K562 (cell line): ENCODE measurements around the gene MITF. TPM values are rescaled to one million over a fixed set of nuclear protein-coding genes. Genes with fewer than 3 reads are reported as not detected.

Experiments
- ATAC-seq: fragments of 200-7000 bp; cut with Tn5 transposase; 3 replicates; pipeline ENCODE4 v1.9.1; 2020; ENCODE audit warnings: moderate library complexity
- BruUV-seq: library from RNA; stranded (reverse); fragments of 400-500 nt; replicated peaks from 2 replicates; lab custom pipeline; 2021; lab: Mats Ljungman, UMichigan
- CTCF ChIA-PET: fragments of 300-600 bp; formaldehyde crosslinking; extraction: SDS; loops from one replicate; lab custom pipeline; 2021; ENCODE audit warnings: low intra/inter-chr PET ratio; lab: Yijun Ruan, JAX
- POLR2A ChIA-PET: fragments of 300-600, 350-650 bp; sonication (Branson Sonifier 250); formaldehyde crosslinking; extraction: SDS; loops from one replicate; lab custom pipeline; 2021; ENCODE audit warnings: antibody characterized with exemption, inconsistent platforms; lab: Yijun Ruan, JAX
- DNase-seq, 4 experiments: peaks; one replicate each; pipeline versions ENCODE4 v3.0.0 to v3.0.0-alpha.2; 2011 to 2018; ENCODE audit warnings: low spot score in 3 of 4, mixed read lengths in 3 of 4; ENCODE audit errors: extremely low read depth in 1 of 4
- FAIRE-seq: peaks from 2 replicates; lab custom pipeline; 2011; peaks lifted over from hg19 to GRCh38; lab: Jason Lieb, UNC
- H2AFZ ChIP-seq: 2 replicates; pipeline ENCODE4 v1.6.0; 2011; ENCODE audit warnings: low read depth, low read length, control low read depth, inconsistent platforms
- H3K27ac ChIP-seq: fragments of 200-600 bp; 3 replicates; pipeline ENCODE4 v1.8.0; 2011; ENCODE audit warnings: low read depth, mild to moderate bottlenecking, control low read depth, inconsistent platforms, low read length, moderate library complexity, mixed read lengths; ENCODE audit errors: extremely low read depth
- H3K27me3 ChIP-seq, 2 experiments: fragments of 300-600 bp in 1 of 2; 2 replicates in 1 of 2; 3 replicates in 1 of 2; pipeline versions ENCODE4 v1.6.0 to v1.8.0; 2011; ENCODE audit warnings: inconsistent platforms in 2 of 2, low read length in 2 of 2, mild to moderate bottlenecking in 1 of 2, mixed read lengths in 1 of 2, moderate library complexity in 1 of 2; ENCODE audit not compliant: control insufficient read depth in 2 of 2, insufficient read depth in 2 of 2
- H3K36me3 ChIP-seq: fragments of 300-600 bp; 3 replicates; pipeline ENCODE4 v1.8.0; 2011; ENCODE audit warnings: mild to moderate bottlenecking, low read length, inconsistent platforms; ENCODE audit not compliant: control insufficient read depth, insufficient read depth
- H3K4me1 ChIP-seq, 2 experiments: fragments of 200-600 bp in 1 of 2; replicated peaks in 1 of 2; 2 replicates in 1 of 2; 3 replicates in 1 of 2; pipeline versions ENCODE4 v1.5.1 to v1.8.0; 2011; ENCODE audit warnings: inconsistent platforms in 2 of 2, low read length in 2 of 2, mild to moderate bottlenecking in 1 of 2, mixed read lengths in 1 of 2, moderate library complexity in 1 of 2; ENCODE audit not compliant: control insufficient read depth in 2 of 2, insufficient read depth in 2 of 2
- H3K4me2 ChIP-seq: 2 replicates; pipeline ENCODE4 v1.6.1; 2011; ENCODE audit warnings: low read length, control low read depth, inconsistent platforms, mixed read lengths; ENCODE audit not compliant: insufficient read depth
- H3K4me3 ChIP-seq: fragments of 200-600 bp; sonication (generic), shearing (Covaris generic); 2 replicates; pipeline ENCODE4 v1.5.1; 2016; ENCODE audit warnings: control low read depth, inconsistent platforms
- H3K79me2 ChIP-seq: fragments of 200-600 bp; 3 replicates; pipeline ENCODE4 v1.8.0; 2011; ENCODE audit warnings: low read length, inconsistent platforms; ENCODE audit not compliant: control insufficient read depth, insufficient read depth
- H3K9ac ChIP-seq, 2 experiments: 2 replicates each; pipeline versions ENCODE4 v1.6.0 to v1.6.1; 2011; ENCODE audit warnings: low read depth in 2 of 2, low read length in 2 of 2, control low read depth in 1 of 2, inconsistent platforms in 1 of 2, mild to moderate bottlenecking in 1 of 2, mixed read lengths in 1 of 2; ENCODE audit not compliant: insufficient read depth in 1 of 2
- H3K9me1 ChIP-seq: one replicate; pipeline ENCODE4 v1.6.0; 2011; ENCODE audit warnings: inconsistent platforms, mild to moderate bottlenecking, low read length, moderate library complexity; ENCODE audit not compliant: control insufficient read depth, insufficient read depth
- H3K9me3 ChIP-seq: replicated peaks from 2 replicates; pipeline ENCODE4 v1.5.1; 2011; ENCODE audit warnings: low read depth, low read length, inconsistent platforms; ENCODE audit not compliant: control insufficient read depth, insufficient read depth
- H4K20me1 ChIP-seq: replicated peaks from 2 replicates; pipeline ENCODE4 v1.6.1; 2011; ENCODE audit warnings: low read length, inconsistent platforms, mixed read lengths; ENCODE audit not compliant: control insufficient read depth, insufficient read depth
- CEBPB ChIP-seq: fragments of 450-650 bp; IDR thresholded peaks from 2 replicates; pipeline ENCODE4 v1.6.1; 2016; ENCODE audit warnings: missing genetic modification characterization, missing compliant biosample characterization
- DIDO1 ChIP-seq: fragments of 450-650 bp; IDR thresholded peaks from 2 replicates; pipeline ENCODE4 v1.6.1; 2016; ENCODE audit warnings: low read depth, missing biosample characterization, missing genetic modification characterization
- POLR2G ChIP-seq: fragments of 200-400 bp; formaldehyde crosslinking; IDR thresholded peaks from 2 replicates; pipeline ENCODE4 v1.6.1; 2017; ENCODE audit warnings: low read depth, mild to moderate bottlenecking, antibody characterized with exemption, low read length, moderate library complexity
- U2AF2 ChIP-seq: fragments of 200-400 bp; formaldehyde crosslinking; optimal IDR thresholded peaks from 2 replicates; pipeline ENCODE3; 2017; ENCODE audit warnings: low read depth, mild to moderate bottlenecking, low read length
- XRCC5 ChIP-seq: fragments of 200-400 bp; formaldehyde crosslinking; IDR thresholded peaks from 2 replicates; pipeline ENCODE4 v1.6.1; 2017; ENCODE audit warnings: low read depth, mild to moderate bottlenecking, low read length
- WGBS: fragments of 100-300 bp; shearing (Covaris generic); methylation state at CpG from one replicate; pipeline ENCODE4 v1.1.6; 2016; ENCODE audit warnings: low coverage, mixed read lengths; ENCODE audit not compliant: insufficient coverage; ENCODE audit errors: missing lambda C conversion rate; 5-methylcytosine and 5-hydroxymethylcytosine counted together
- in situ Hi-C: fragments of 300-500 bp; cut with MboI; formaldehyde crosslinking; loops from 4 replicates; pipeline ENCODE4 v1.15.0; 2018; ENCODE audit warnings: inconsistent platforms, mixed read lengths
- intact Hi-C: fragments of 100-400 bp; cut with micrococcal nuclease; formaldehyde crosslinking; loops from 2 replicates; pipeline ENCODE4 v1.14.2; 2022
- polyA plus RNA-seq, 8 experiments: library from polyadenylated mRNA; depleted of rRNA in 4 of 8; stranded (reverse) in 5 of 8; unstranded in 3 of 8; fragments of >200 nt; fragmentation: Nextera tagmentation in 2 of 8; fragmentation: Illumina TruSeq in 1 of 8; extraction: Ambion mirVana in 2 of 8; extraction: Trizol in 1 of 8; gene quantifications; 2 replicates each; pipeline versions ENCODE4 v1.2.1 to v1.2.3, GENCODE V29; 2011 to 2014; ENCODE audit warnings: inconsistent platforms in 1 of 8, missing spikeins in 1 of 8
- total RNA-seq, 7 experiments: library from RNA; depleted of rRNA in 6 of 7; stranded (reverse); fragments of >200 nt in 6 of 7; fragmentation: Illumina TruSeq in 2 of 7; extraction: Trizol in 2 of 7; gene quantifications; 2 replicates each; pipeline versions ENCODE4 v1.2.1 to v1.2.3, GENCODE V29; 2011 to 2021; ENCODE audit warnings: low replicate concordance in 1 of 7

MITF gene
- total and polyA plus RNA-seq, 9 of the 15 experiments (the other 6 are each of a cell fraction or from before 2014, with no cell fraction given): 5.6 to 14.9 (median 11.1) TPM

DNA sequence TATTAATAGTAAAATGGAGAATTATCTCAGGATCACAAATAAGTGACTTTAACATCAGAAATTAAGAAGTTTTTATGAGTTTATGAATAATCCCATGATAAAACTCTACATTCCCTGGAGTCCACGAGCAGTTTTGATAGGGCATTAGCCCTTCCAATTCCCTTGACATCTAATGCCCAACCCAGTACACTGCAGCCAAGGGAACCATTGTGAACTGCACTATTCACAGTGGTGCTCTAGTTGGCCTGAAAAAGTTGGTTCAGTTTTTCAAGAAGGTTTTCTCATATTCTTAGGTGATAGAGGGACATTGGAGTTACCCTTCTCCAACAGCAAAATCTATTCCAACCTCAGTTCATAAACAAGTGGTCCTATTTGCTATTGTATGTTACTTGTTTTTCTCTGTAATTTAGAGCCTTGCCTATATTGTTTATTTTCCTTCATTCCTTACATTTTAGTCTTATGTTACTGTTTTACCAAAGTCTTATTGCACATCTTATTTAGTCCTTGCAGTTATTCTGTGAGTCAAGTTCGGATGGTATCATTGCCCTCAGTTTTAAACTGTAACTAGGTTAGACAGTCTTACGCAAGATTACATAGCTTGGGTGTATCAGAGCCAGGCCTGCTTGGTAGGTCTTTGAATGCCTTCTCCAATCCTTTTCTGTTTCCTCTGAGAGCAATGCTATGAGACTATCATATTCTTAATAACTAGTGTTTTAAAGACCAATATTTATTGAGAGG, 202.3 kb downstream of the MITF start:
- Histone ChIP-seq H3K4me2 (no peak overlapping the region), H3K27ac (no peak overlapping the region), H3K9me1 (no peaks in the 10 kb centered on the region), H3K36me3 (peaks cover 22% of the 10 kb centered on the region; the same call in 1 of the 3 replicates), H4K20me1 (no peaks in the 10 kb centered on the region), H2AFZ (no peak overlapping the region), H3K4me3 (no peak overlapping the region), H3K4me1 (no peaks in the 10 kb centered on the region), H3K27me3 (no peaks in the 10 kb centered on the region), H3K9me3 (no peaks in the 10 kb centered on the region), H3K9ac (no peak overlapping the region), H3K79me2 (no peaks in the 10 kb centered on the region)
- BruUV-seq: no TSS peak
- 75% methylated on average over 3 of the region's 3 CpGs for WGBS
- FAIRE-seq (no peak), ATAC-seq (no peak), DNase-seq (no peak)
- TF ChIP-seq DIDO1 (tag) (no peak), U2AF2 (no peak), CEBPB (peak; percentile 46), XRCC5 (no peak), POLR2G (no peak)
- intact Hi-C loops: no loop called here
- POLR2A ChIA-PET: interaction anchor here (0.6 kb wide), 1 partner anchor 41 kb away, joined by 3 read pairs; no protein-coding TSS in a partner anchor
- in situ Hi-C loops: loop anchor here (10.0 to 25.0 kb wide), 2 partner anchors 247 to 779 kb away; no protein-coding TSS in a partner anchor
- CTCF ChIA-PET: no interaction called here
